HepG2 (cell line): ENCODE data around the gene RRP9. TPM values are rescaled to one million over a fixed set of nuclear protein-coding genes. Genes with fewer than 3 reads are reported as not detected.

ENCODE experiments used
- CENPX ChIP-seq: sonication (generic); formaldehyde crosslinking; IDR thresholded peaks from 2 replicates; pipeline ENCODE4 v1.9.0; 2021; ENCODE audit warnings: mild to moderate bottlenecking, missing genetic modification reagents, moderate library complexity
- DR1 ChIP-seq: sonication (generic); formaldehyde crosslinking; IDR thresholded peaks from 2 replicates; pipeline ENCODE4 v1.8.0; 2021; ENCODE audit warnings: mild to moderate bottlenecking, missing genetic modification reagents, inconsistent platforms
- NFIB ChIP-seq: sonication (generic); formaldehyde crosslinking; IDR thresholded peaks from 2 replicates; pipeline ENCODE4 v1.9.0; 2021; ENCODE audit warnings: missing genetic modification reagents, mild to moderate bottlenecking, borderline replicate concordance
- NR2F1 ChIP-seq, 2 experiments: fragments of 450-650 bp in 1 of 2; formaldehyde crosslinking in 1 of 2; IDR thresholded peaks; 2 replicates each; pipeline versions ENCODE4 v1.5.0 to v1.6.1; 2016 to 2020; ENCODE audit warnings: mild to moderate bottlenecking in 1 of 2, missing compliant biosample characterization in 1 of 2, missing genetic modification reagents in 1 of 2, moderate library complexity in 1 of 2
- REST ChIP-seq, 2 experiments: IDR thresholded peaks; 2 replicates each; pipeline ENCODE4 v1.6.1; 2011 to 2012; ENCODE audit warnings: low read length in 2 of 2, borderline replicate concordance in 1 of 2, low read depth in 1 of 2, mild to moderate bottlenecking in 1 of 2, moderate library complexity in 1 of 2
- SMARCE1 ChIP-seq: fragments of 450-650 bp; IDR thresholded peaks from 2 replicates; pipeline ENCODE4 v1.6.1; 2017; ENCODE audit warnings: borderline replicate concordance
- TBL1XR1 ChIP-seq: fragments of 150-350 bp; IDR thresholded peaks from 2 replicates; pipeline ENCODE4 v1.6.1; 2014; ENCODE audit warnings: borderline replicate concordance, low read length; ENCODE audit not compliant: partially characterized antibody
- TCF7L2 ChIP-seq: IDR thresholded peaks from 2 replicates; pipeline ENCODE4 v1.6.1; 2011; ENCODE audit warnings: mild to moderate bottlenecking, low read depth, low read length, moderate library complexity
- YEATS4 ChIP-seq: sonication (generic); formaldehyde crosslinking; IDR thresholded peaks from 2 replicates; pipeline ENCODE4 v1.4.0; 2020; ENCODE audit warnings: missing genetic modification reagents, borderline replicate concordance
- ZNF331 ChIP-seq: sonication (generic); formaldehyde crosslinking; IDR thresholded peaks from 2 replicates; pipeline ENCODE4 v1.4.0; 2020; ENCODE audit warnings: missing genetic modification reagents
- ZNF672 ChIP-seq: sonication (generic); formaldehyde crosslinking; IDR thresholded peaks from 2 replicates; pipeline ENCODE4 v1.8.1; 2022; ENCODE audit warnings: missing genetic modification reagents
- ZNF749 ChIP-seq: sonication (generic); formaldehyde crosslinking; IDR thresholded peaks from 2 replicates; pipeline ENCODE4 v1.8.0; 2022; ENCODE audit warnings: mild to moderate bottlenecking, missing genetic modification reagents, moderate library complexity, borderline replicate concordance
- polyA plus RNA-seq, 8 experiments: library from polyadenylated mRNA; depleted of rRNA in 3 of 8; stranded (reverse) in 7 of 8; unstranded in 1 of 8; fragments of >200 nt; fragmentation: Illumina TruSeq in 4 of 8; extraction: Trizol in 4 of 8; gene quantifications; 2 replicates each; pipeline versions ENCODE4 v1.2.1 to v1.2.3, GENCODE V29; 2011 to 2016; ENCODE audit warnings: low read depth in 4 of 8, missing spikeins in 1 of 8, mixed read lengths in 1 of 8; ENCODE audit not compliant: insufficient read depth in 1 of 8
- total RNA-seq, 5 experiments: library from RNA; depleted of rRNA; stranded (reverse); fragments of >200 nt; fragmentation: Illumina TruSeq; extraction: Trizol; gene quantifications; 2 replicates each; pipeline ENCODE4 v1.2.3, GENCODE V29; 2016; ENCODE audit warnings: low read depth in 1 of 5
- TF ChIP-seq, protein P1 (sequence below): sonication (generic); formaldehyde crosslinking; IDR thresholded peaks from 2 replicates; pipeline ENCODE4 v1.4.0; 2020; ENCODE audit warnings: missing genetic modification reagents
- TF ChIP-seq, protein P2 (sequence below): sonication (generic); formaldehyde crosslinking; conservative IDR thresholded peaks from 2 replicates; pipeline ENCODE4 v1.8.1; 2023; ENCODE audit warnings: missing genetic modification reagents
- TF ChIP-seq, protein P3 (sequence below): sonication (generic); formaldehyde crosslinking; conservative IDR thresholded peaks from 2 replicates; pipeline ENCODE4 v1.8.0; 2022; ENCODE audit warnings: mild to moderate bottlenecking, moderate library complexity, missing genetic modification reagents
- TF ChIP-seq, protein P4 (sequence below): sonication (generic); formaldehyde crosslinking; IDR thresholded peaks from 2 replicates; pipeline ENCODE4 v1.8.1; 2023; ENCODE audit warnings: mild to moderate bottlenecking, missing genetic modification reagents
- TF ChIP-seq, protein P5 (sequence below): IDR thresholded peaks from 2 replicates; pipeline ENCODE4 v1.6.1; 2018; ENCODE audit warnings: missing genetic modification reagents

The RRP9 gene
- total and polyA plus RNA-seq, 2 of the 13 experiments (the other 11 are each of a cell fraction or from before 2014, with no cell fraction given), result 14.8 to 44.0 TPM

DNA sequence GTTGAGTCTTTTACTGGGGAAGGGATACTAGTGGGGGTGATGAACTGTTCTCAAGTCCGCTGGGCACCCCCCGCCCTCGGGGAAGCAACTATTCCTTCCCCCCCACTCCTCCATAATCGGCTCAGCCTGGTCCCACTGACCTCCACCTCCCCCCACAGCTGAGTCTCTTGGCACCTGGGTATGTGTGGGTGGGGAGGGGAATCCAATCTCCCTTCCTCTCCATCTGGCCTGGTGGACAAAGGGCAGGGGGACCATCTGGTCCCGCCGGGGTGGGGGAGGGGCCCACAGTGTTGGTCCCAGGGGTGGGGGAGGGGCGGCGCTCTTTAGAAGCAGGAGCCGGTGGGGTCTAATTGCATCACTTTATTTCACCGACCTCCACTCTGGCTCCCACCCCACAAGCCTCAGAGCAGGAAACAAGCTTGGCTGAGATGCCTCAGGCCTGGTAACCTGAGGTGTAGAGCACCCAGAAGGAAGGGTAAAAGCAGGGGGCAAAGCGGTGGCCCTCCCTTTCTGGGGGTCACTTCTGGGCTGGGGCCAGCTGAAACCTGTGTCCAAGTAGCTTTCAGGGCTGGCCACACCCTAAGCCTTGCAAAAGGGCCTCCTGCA lies 26.6 kb upstream of the RRP9 start (continued):
- TF ChIP-seq, protein P1, sequence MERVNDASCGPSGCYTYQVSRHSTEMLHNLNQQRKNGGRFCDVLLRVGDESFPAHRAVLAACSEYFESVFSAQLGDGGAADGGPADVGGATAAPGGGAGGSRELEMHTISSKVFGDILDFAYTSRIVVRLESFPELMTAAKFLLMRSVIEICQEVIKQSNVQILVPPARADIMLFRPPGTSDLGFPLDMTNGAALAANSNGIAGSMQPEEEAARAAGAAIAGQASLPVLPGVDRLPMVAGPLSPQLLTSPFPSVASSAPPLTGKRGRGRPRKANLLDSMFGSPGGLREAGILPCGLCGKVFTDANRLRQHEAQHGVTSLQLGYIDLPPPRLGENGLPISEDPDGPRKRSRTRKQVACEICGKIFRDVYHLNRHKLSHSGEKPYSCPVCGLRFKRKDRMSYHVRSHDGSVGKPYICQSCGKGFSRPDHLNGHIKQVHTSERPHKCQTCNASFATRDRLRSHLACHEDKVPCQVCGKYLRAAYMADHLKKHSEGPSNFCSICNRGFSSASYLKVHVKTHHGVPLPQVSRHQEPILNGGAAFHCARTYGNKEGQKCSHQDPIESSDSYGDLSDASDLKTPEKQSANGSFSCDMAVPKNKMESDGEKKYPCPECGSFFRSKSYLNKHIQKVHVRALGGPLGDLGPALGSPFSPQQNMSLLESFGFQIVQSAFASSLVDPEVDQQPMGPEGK, result peak; percentile 73
- TF ChIP-seq, protein P2, sequence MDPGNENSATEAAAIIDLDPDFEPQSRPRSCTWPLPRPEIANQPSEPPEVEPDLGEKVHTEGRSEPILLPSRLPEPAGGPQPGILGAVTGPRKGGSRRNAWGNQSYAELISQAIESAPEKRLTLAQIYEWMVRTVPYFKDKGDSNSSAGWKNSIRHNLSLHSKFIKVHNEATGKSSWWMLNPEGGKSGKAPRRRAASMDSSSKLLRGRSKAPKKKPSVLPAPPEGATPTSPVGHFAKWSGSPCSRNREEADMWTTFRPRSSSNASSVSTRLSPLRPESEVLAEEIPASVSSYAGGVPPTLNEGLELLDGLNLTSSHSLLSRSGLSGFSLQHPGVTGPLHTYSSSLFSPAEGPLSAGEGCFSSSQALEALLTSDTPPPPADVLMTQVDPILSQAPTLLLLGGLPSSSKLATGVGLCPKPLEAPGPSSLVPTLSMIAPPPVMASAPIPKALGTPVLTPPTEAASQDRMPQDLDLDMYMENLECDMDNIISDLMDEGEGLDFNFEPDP (CRISPR knock-in tag), result no peak
- no peak for TF ChIP-seq NR2F1 (CRISPR knock-in tag; IDR thresholded peaks at IDR 0.05)
- TF ChIP-seq CENPX (CRISPR knock-in tag), result no peak
- TF ChIP-seq REST (IDR thresholded peaks at IDR 0.05; ENCODE audit: borderline replicate concordance in 1 of 2, low read depth in 1 of 2, low read length in 2 of 2), result no peak
- no peak for TF ChIP-seq TBL1XR1
- TF ChIP-seq ZNF331 (CRISPR knock-in tag), result no peak
- no peak for TF ChIP-seq SMARCE1
- no peak for TF ChIP-seq TCF7L2
- TF ChIP-seq ZNF749 (CRISPR knock-in tag), result no peak
- no peak for TF ChIP-seq DR1 (CRISPR knock-in tag)
- TF ChIP-seq, protein P3, sequence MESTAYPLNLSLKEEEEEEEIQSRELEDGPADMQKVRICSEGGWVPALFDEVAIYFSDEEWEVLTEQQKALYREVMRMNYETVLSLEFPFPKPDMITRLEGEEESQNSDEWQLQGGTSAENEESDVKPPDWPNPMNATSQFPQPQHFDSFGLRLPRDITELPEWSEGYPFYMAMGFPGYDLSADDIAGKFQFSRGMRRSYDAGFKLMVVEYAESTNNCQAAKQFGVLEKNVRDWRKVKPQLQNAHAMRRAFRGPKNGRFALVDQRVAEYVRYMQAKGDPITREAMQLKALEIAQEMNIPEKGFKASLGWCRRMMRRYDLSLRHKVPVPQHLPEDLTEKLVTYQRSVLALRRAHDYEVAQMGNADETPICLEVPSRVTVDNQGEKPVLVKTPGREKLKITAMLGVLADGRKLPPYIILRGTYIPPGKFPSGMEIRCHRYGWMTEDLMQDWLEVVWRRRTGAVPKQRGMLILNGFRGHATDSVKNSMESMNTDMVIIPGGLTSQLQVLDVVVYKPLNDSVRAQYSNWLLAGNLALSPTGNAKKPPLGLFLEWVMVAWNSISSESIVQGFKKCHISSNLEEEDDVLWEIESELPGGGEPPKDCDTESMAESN (CRISPR knock-in tag), result no peak
- TF ChIP-seq, protein P4, sequence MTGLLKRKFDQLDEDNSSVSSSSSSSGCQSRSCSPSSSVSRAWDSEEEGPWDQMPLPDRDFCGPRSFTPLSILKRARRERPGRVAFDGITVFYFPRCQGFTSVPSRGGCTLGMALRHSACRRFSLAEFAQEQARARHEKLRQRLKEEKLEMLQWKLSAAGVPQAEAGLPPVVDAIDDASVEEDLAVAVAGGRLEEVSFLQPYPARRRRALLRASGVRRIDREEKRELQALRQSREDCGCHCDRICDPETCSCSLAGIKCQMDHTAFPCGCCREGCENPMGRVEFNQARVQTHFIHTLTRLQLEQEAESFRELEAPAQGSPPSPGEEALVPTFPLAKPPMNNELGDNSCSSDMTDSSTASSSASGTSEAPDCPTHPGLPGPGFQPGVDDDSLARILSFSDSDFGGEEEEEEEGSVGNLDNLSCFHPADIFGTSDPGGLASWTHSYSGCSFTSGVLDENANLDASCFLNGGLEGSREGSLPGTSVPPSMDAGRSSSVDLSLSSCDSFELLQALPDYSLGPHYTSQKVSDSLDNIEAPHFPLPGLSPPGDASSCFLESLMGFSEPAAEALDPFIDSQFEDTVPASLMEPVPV (CRISPR knock-in tag), result no peak
- no peak for TF ChIP-seq NFIB (CRISPR knock-in tag)
- TF ChIP-seq YEATS4 (CRISPR knock-in tag), result no peak
- no peak for TF ChIP-seq ZNF672 (CRISPR knock-in tag)
- TF ChIP-seq, protein P5, sequence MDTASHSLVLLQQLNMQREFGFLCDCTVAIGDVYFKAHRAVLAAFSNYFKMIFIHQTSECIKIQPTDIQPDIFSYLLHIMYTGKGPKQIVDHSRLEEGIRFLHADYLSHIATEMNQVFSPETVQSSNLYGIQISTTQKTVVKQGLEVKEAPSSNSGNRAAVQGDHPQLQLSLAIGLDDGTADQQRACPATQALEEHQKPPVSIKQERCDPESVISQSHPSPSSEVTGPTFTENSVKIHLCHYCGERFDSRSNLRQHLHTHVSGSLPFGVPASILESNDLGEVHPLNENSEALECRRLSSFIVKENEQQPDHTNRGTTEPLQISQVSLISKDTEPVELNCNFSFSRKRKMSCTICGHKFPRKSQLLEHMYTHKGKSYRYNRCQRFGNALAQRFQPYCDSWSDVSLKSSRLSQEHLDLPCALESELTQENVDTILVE (CRISPR knock-in tag), result no peak
